PC-3 (cell line): Measurements from ENCODE around the gene ATOH8. TPM values are rescaled to one million over a fixed set of nuclear protein-coding genes. Genes with fewer than 3 reads are reported as not detected.
A peak's percentile ranks its signal among the peaks of the same experiment; 100 is the strongest.

Experiments
- ATAC-seq: fragments of 200-7000 bp; cut with Tn5 transposase; 2 replicates; pipeline ENCODE4 v1.9.1; 2020; ENCODE audit warnings: mild to moderate bottlenecking, moderate library complexity
- BruUV-seq: library from RNA; stranded (reverse); fragments of 400-500 nt; replicated peaks from 2 replicates; lab custom pipeline; 2021; lab: Mats Ljungman, UMichigan
- CTCF ChIA-PET: fragments of 300-600 bp; sonication (Branson Sonifier 250); formaldehyde crosslinking; loops from one replicate; lab custom pipeline; 2022; ENCODE audit warnings: antibody characterized with exemption; lab: Charles Lee
- POLR2A ChIA-PET: fragments of 300-600 bp; sonication (Branson Sonifier 250); formaldehyde crosslinking; loops from one replicate; lab custom pipeline; 2022; ENCODE audit warnings: antibody characterized with exemption; ENCODE audit not compliant: unreplicated experiment; lab: Charles Lee
- DNase-seq: peaks from one replicate; pipeline ENCODE4 v3.0.0-alpha.2; 2015
- H2AFZ ChIP-seq: fragments of 300-600 bp; sonication (generic); 2 replicates; pipeline ENCODE4 v1.6.0; 2016; ENCODE audit warnings: antibody characterized with exemption, low read length
- H3F3A ChIP-seq: fragments of 300-600 bp; sonication (generic); one replicate; pipeline ENCODE4 v1.6.0; 2017; ENCODE audit warnings: antibody characterized with exemption, low read length, control low read depth, mild to moderate bottlenecking; ENCODE audit not compliant: unreplicated experiment
- H3K27ac ChIP-seq: fragments of 300-600 bp; sonication (generic); 2 replicates; pipeline ENCODE4 v1.5.1; 2016; ENCODE audit warnings: mild to moderate bottlenecking, low read length
- H3K27me3 ChIP-seq: fragments of 300-600 bp; sonication (generic); 2 replicates; pipeline ENCODE4 v1.6.1; 2016; ENCODE audit warnings: low read length, mixed read lengths
- H3K36me3 ChIP-seq: fragments of 300-600 bp; sonication (generic); 2 replicates; pipeline ENCODE4 v1.6.1; 2016; ENCODE audit warnings: low read depth, mixed run types, low read length, mixed read lengths
- H3K4me1 ChIP-seq: fragments of 300-600 bp; sonication (generic); 2 replicates; pipeline ENCODE4 v1.5.1; 2016; ENCODE audit warnings: low read length; ENCODE audit not compliant: insufficient read depth
- H3K4me2 ChIP-seq: fragments of 300-600 bp; sonication (generic); 2 replicates; pipeline ENCODE4 v1.6.0; 2016; ENCODE audit warnings: low read length
- H3K4me3 ChIP-seq: fragments of 300-600 bp; sonication (generic); 2 replicates; pipeline ENCODE4 v1.5.1; 2016; ENCODE audit warnings: mild to moderate bottlenecking, low read length, mixed read lengths
- H3K79me2 ChIP-seq: fragments of 300-600 bp; sonication (generic); 2 replicates; pipeline ENCODE4 v1.6.1; 2017; ENCODE audit warnings: low read length, mixed read lengths
- H3K9ac ChIP-seq: fragments of 300-600 bp; sonication (generic); 2 replicates; pipeline ENCODE4 v1.6.0; 2016; ENCODE audit warnings: mild to moderate bottlenecking, low read length
- H3K9me2 ChIP-seq: fragments of 300-600 bp; sonication (generic); replicated peaks from 2 replicates; pipeline ENCODE4 v1.6.1; 2016; ENCODE audit warnings: mixed run types, low read length, mixed read lengths
- H3K9me3 ChIP-seq: fragments of 300-600 bp; sonication (generic); 2 replicates; pipeline ENCODE4 v1.6.1; 2016; ENCODE audit warnings: low read length, mixed read lengths
- H4K20me1 ChIP-seq: fragments of 300-600 bp; sonication (generic); 2 replicates; pipeline ENCODE4 v1.6.1; 2016; ENCODE audit warnings: low read length, mixed read lengths
- CTCF ChIP-seq: fragments of 300-600 bp; sonication (generic); conservative IDR thresholded peaks from 2 replicates; pipeline ENCODE4 v1.5.1; 2017; ENCODE audit warnings: antibody characterized with exemption, low read depth, mild to moderate bottlenecking, low read length
- EZH2 ChIP-seq: fragments of 300-600 bp; sonication (generic); IDR thresholded peaks from one replicate; pipeline ENCODE4 v1.6.1; 2017; ENCODE audit warnings: antibody characterized with exemption, mild to moderate bottlenecking, low read length; ENCODE audit not compliant: unreplicated experiment
- EZH2phosphoT487 ChIP-seq: fragments of 300-600 bp; sonication (generic); IDR thresholded peaks from 2 replicates; pipeline ENCODE4 v1.6.1; 2018; ENCODE audit warnings: mild to moderate bottlenecking, antibody characterized with exemption, low read length, borderline replicate concordance
- intact Hi-C: fragments of 100-400 bp; cut with micrococcal nuclease; formaldehyde crosslinking; loops from 2 replicates; pipeline ENCODE4 v1.9.0; 2023
- total RNA-seq: library from RNA; depleted of rRNA; stranded (reverse); fragments of >200 nt; gene quantifications from 2 replicates; pipeline ENCODE4 v1.2.3, GENCODE V29; 2014

The ATOH8 gene
- total RNA-seq, 1 experiment from 2014 or later = 0.04 TPM

GRCh38 chr2:85823951-85824350, 70.2 kb downstream of the ATOH8 start:
- Histone ChIP-seq H4K20me1 (no peaks in the 10 kb centered on the region), H3F3A (no peaks in the 10 kb centered on the region), H3K9ac (no peak overlapping the region), H3K9me2 (no peaks in the 10 kb centered on the region), H3K4me3 (no peak overlapping the region), H3K4me2 (no peak overlapping the region), H3K9me3 (no peaks in the 10 kb centered on the region), H3K79me2 (no peaks in the 10 kb centered on the region), H3K4me1 (no peaks in the 10 kb centered on the region), H3K27ac (no peak overlapping the region), H3K27me3 (peaks cover 32% of the 10 kb centered on the region), H3K36me3 (no peaks in the 10 kb centered on the region), H2AFZ (no peak overlapping the region)
- ATAC-seq = no peak
- DNase-seq = no peak
- intact Hi-C loops = no loop called here
- no peak for TF ChIP-seq CTCF
- TF ChIP-seq EZH2phosphoT487 = no peak
- TF ChIP-seq EZH2 = no peak
- BruUV-seq = no TSS peak
- CTCF ChIA-PET = no interaction called here
- POLR2A ChIA-PET = no interaction called here

GRCh38 chr2:85826990-85827878, 73.4 kb downstream of the ATOH8 start:
- no TSS peak for BruUV-seq
- Histone ChIP-seq H3K27me3 (peaks cover 4% of the 10 kb centered on the region; the same call in 1 of the 2 replicates), H3K9me3 (no peaks in the 10 kb centered on the region), H2AFZ (peak overlapping the region; percentile 76), H3K79me2 (no peaks in the 10 kb centered on the region), H3F3A (no peaks in the 10 kb centered on the region), H3K27ac (no peak overlapping the region), H3K9me2 (no peaks in the 10 kb centered on the region), H3K36me3 (no peaks in the 10 kb centered on the region), H3K4me2 (peak overlapping the region; percentile 88), H4K20me1 (no peaks in the 10 kb centered on the region), H3K4me1 (no peaks in the 10 kb centered on the region), H3K4me3 (peak overlapping the region; percentile 59), H3K9ac (no peak overlapping the region)
- ATAC-seq (peak; percentile 97), DNase-seq (peak; percentile 73)
- intact Hi-C loops = loop anchor here (1.0 to 2.0 kb wide), 3 partner anchors 62 to 253 kb away; partner anchors contain the start of gene ST3GAL5
- TF ChIP-seq EZH2 (no peak), EZH2phosphoT487 (no peak), CTCF (peak; percentile 90)
- POLR2A ChIA-PET = no interaction called here
- CTCF ChIA-PET = interaction anchor here (0.5 to 1.9 kb wide), 19 partner anchors 9 to 376 kb away, joined by 3 to 13 read pairs (median 4); partner anchors contain the start of genes POLR1A and PTCD3
